CD4-positive, alpha-beta T cell treated with Interleukin-15 for 1 hour (primary cell): ENCODE data around the gene MAF.

Experiments used
- DNase-seq: peaks from one replicate; pipeline ENCODE4 v3.0.0-alpha.2; 2020

Gene MAF

DNA sequence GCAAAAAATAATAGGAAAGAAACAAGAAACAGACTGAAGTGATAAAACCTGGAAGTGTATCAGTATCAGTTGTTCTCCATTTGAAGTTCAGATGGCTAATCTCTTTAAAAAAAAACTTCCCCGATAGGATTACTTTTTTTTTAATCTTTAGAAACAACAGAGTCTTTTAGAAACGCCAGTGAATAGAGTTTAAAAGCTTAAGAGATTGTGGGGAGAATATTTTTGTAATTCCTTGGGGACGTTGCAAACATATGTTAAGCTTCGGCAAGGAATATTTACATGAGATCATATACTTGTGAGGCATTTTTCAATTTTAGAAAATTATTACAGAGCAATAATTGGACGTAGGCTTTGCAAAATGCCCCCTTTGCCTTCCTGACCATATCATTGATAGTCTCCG is 13.2 kb downstream of the MAF start:
- DNase-seq, result no peak

- DNase-seq, result no peak
Measured at GRCh38 chr16:79582789-79583188, 17.7 kb downstream of the MAF start.

DNA sequence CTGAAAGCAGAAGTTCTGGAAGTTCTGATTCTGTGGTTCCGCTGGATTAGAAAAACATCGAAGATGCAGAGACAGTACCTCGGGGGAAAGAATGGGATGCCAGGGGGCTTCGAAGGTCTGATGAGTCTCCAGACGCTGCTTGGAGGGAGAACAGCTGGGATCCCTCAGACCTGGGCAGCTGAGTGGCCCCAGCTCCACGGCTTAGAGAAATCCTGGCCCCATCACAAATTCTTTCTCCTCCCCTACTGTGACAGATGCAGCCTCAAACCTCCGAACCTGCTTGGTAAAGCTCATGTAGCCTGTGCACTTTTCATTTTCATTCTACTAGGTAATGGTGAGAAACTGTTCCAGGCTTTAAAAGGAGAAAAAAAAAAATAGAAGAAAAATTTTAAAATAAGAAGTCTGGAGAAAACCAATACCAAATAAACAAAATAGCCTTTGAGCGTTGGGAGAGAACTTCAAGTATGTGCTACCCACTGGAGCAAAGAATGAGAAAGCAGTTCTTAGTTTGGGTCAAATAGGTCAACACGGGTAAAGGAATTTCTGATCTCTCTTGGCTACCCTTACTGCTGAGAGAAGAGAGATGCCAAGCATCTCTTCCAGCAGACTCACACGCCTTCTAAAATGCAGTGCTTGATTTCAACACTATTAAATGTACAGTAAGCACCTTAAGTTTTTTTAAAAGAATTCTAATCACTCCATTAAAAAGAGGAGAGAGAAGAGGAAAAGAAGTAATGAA is 19.9 kb downstream of the MAF start:
- no peak for DNase-seq

GRCh38 chr16:79576602-79577001 is 23.9 kb downstream of the MAF start:
- DNase-seq, result no peak

DNA sequence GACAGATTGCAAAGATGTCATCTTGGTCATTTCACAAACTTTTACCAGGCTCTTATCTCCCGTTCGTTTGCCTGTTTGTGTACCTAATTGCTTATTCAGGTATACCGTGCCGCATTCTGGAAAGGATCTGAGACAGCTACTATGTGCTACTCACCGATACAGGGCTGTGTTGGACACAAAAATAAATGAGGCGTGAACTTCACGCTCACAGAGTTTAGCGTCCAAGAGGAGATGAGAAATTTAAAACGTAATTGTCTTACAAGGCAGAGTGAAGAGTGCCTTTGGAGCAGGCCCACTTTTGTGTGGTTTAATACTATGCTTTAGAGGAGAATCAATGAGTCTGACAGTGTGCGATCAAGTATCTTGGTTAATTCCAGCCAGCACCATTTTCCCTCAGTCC is 26.7 kb downstream of the MAF start:
- DNase-seq, result no peak

DNA sequence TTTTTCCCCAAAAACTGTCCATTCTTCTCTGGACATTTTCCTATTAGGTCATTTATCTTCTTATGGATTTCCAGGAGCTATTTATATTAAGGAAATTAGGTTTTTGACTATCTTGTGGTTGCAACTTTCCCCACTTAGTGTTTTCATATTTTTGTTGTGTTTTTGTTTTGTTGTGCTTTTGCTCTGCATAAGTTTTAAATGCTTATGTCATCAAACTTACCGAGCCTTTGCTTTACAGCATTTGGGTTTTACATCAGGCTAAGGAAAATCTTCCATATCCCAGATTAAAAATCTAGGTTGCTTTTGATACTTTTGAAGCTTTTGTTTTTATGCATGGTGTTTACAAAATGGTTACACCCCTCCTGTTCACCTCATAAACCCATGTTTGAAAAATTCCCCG is 27.5 kb downstream of the MAF start:
- DNase-seq, result no peak

DNA sequence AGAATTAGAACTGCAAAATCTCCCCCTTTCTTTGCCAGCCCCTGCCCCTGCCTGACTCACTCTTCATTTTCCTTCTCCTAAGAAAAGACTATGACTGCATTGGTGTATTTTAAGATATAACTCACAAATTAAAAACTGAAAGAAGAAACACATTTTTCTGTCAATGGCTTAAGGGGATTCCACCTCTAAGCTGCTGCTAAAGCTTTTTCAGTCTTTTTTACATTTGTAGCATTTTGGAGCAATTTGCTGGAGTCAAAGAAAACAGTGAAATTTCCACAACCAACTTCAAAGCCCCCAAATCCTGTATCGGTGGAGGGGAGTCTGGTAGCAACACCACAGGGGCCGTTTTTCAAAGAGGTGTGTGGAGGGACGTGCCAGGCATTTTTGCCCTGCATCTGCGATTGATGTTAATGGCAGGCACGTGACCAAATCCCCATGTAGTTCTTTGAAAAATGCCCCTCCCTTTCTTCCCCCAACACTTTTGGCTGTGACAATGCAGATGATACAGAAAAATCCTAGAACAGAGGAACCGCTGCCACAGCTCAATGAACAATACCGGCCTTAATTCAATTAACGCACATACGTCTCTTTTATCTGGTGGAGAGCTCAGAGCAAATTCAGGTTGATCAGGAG is 28.5 kb downstream of the MAF start:
- DNase-seq, result no peak

- no peak for DNase-seq
Measured at GRCh38 chr16:79571065-79571902, 29.3 kb downstream of the MAF start.

DNA sequence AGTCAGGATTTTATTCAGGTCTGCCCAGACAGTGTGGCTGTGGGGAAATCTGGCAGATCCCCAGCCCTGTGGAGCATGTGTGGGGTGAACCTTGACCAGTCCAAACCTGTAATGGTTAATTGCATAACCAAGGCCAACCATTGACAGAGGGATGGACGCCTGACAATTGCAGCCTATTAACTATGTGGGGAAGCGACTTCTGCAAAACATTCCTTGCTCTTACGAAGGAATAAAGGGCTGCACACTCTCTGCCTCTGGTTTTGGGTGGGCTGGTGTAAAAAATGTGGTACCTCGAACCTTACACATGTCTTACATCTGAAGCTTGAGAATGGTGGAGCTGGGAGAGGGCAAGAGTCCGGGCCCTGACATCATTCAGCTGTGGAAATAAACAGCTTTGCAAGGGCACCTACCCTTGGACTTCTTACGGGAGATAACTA is 35.8 kb downstream of the MAF start:
- no peak for DNase-seq

GRCh38 chr16:79563921-79564320 is 36.6 kb downstream of the MAF start:
- no peak for DNase-seq

- DNase-seq, result no peak
Measured at GRCh38 chr16:79562166-79562823, 38.2 kb downstream of the MAF start.

GRCh38 chr16:79561729-79562128 is 38.8 kb downstream of the MAF start:
- DNase-seq, result no peak

GRCh38 chr16:79560923-79561322 is 39.6 kb downstream of the MAF start:
- no peak for DNase-seq

GRCh38 chr16:79560318-79560717 is 40.2 kb downstream of the MAF start:
- no peak for DNase-seq

- no peak for DNase-seq
Measured at GRCh38 chr16:79559532-79559931, 41.0 kb downstream of the MAF start.

- no peak for DNase-seq
Measured at GRCh38 chr16:79557421-79557820, 43.1 kb downstream of the MAF start.

- no peak for DNase-seq
Measured at GRCh38 chr16:79554912-79555311, 45.6 kb downstream of the MAF start.

DNA sequence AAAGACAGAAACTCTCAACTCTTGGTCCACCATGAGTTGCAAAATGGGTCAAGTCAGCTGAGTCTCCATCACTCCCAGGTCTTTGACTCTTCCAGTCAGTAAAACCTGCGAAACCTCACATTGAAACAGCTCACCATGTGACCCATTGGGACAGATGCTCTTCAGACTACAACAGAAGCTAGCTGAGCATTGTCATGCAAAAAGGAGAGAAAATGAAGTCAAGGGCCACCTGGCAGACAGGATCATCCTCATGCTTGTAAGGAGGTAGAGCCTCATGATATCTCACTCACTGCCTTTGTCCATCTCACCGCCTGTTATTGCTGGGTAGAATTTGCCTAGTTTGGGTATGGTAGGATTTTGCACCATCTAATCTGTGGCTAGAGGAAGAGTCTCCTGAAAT is 50.2 kb downstream of the MAF start:
- DNase-seq, result no peak

DNA sequence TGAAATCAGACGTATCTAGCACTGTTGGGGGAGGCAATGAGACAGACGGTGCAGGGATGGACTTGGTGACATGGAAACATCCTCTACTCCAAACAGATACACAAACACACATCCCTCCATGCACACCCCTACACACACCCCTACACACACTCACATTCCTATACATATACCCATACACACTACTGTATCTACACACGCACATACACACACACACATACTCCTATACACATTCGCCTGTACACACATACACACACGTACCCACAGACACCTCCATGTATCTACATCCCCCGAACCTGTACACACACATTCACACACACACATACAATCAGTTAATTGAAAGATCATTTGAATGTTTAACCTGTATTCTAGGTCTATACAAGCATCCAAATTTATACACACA is 53.5 kb downstream of the MAF start:
- no peak for DNase-seq
